ENCODE results near the gene MGMT. TPM values are rescaled to one million over a fixed set of nuclear protein-coding genes. Genes with fewer than 3 reads are reported as not detected.
A peak's percentile ranks its signal among the peaks of the same experiment; 100 is the strongest.

MGMT gene
- total and polyA plus RNA-seq, 5 donors from 2014 or later = 18.7 to 48.0 (median 35.2) TPM

- H3K9me3 Mint-ChIP-seq = no peaks in the 10 kb centered on the region
- H3K4me3 Mint-ChIP-seq = peak overlapping the region in 1 of 4 donors; percentile 58
- no peak overlapping the region for H3K4me3 ChIP-seq (ENCODE audit: low read depth, low read length)
- no peak overlapping the region for H3K27ac Mint-ChIP-seq
- H3K27me3 ChIP-seq (ENCODE audit: control insufficient read depth, insufficient read depth, low read length) = peaks cover 6% of the 10 kb centered on the region
- DNase-seq = no peak
- H3K4me1 ChIP-seq (ENCODE audit: control insufficient read depth, insufficient read depth, low read length, poor library complexity, severe bottlenecking) = no peaks in the 10 kb centered on the region
- no peaks in the 10 kb centered on the region for H3K36me3 Mint-ChIP-seq
- no peaks in the 10 kb centered on the region for H3K36me3 ChIP-seq (ENCODE audit: control insufficient read depth, insufficient read depth, low read length)
- ATAC-seq (ENCODE audit: low read depth in 2 of 2) = no peak
- no peaks in the 10 kb centered on the region for H3K4me1 Mint-ChIP-seq
- peaks cover 40% of the 10 kb centered on the region for H3K27me3 Mint-ChIP-seq
- H3K9me3 ChIP-seq (ENCODE audit: control insufficient read depth in 2 of 2, low read length in 2 of 2) = no peaks in the 10 kb centered on the region
- H3K27ac ChIP-seq (ENCODE audit: insufficient read depth, low read length, poor library complexity, severe bottlenecking) = no peak overlapping the region
These were observed 7.1 kb upstream of the MGMT start for GRCh38 chr10:129459762-129460539.

GRCh38 chr10:129462257-129462795 is 4.7 kb upstream of the MGMT start:
- no peaks in the 10 kb centered on the region for H3K9me3 Mint-ChIP-seq
- H3K4me1 ChIP-seq (ENCODE audit: control insufficient read depth, insufficient read depth, low read length, poor library complexity, severe bottlenecking) = peaks cover 8% of the 10 kb centered on the region
- H3K27ac ChIP-seq (ENCODE audit: insufficient read depth, low read length, poor library complexity, severe bottlenecking) = no peak overlapping the region
- H3K36me3 ChIP-seq (ENCODE audit: control insufficient read depth, insufficient read depth, low read length) = no peaks in the 10 kb centered on the region
- peaks cover 0 to 2% (median 0%) of the 10 kb centered on the region in 4 donors for H3K4me1 Mint-ChIP-seq
- peaks cover 4% of the 10 kb centered on the region for H3K27me3 ChIP-seq (ENCODE audit: control insufficient read depth, insufficient read depth, low read length)
- H3K27me3 Mint-ChIP-seq = peaks cover 22% of the 10 kb centered on the region
- DNase-seq (no peak), ATAC-seq (ENCODE audit: low read depth in 2 of 2) (no peak)
- no peaks in the 10 kb centered on the region for H3K36me3 Mint-ChIP-seq
- no peak overlapping the region for H3K27ac Mint-ChIP-seq
- H3K4me3 Mint-ChIP-seq = no peak overlapping the region
- no peaks in the 10 kb centered on the region for H3K9me3 ChIP-seq (ENCODE audit: control insufficient read depth in 2 of 2, low read length in 2 of 2)
- no peak overlapping the region for H3K4me3 ChIP-seq (ENCODE audit: low read depth, low read length)

- ATAC-seq (ENCODE audit: low read depth in 2 of 2) (no peak), DNase-seq (no peak)
- peaks cover 0 to 18% (median 7%) of the 10 kb centered on the region in 4 donors for H3K4me1 Mint-ChIP-seq
- H3K4me1 ChIP-seq (ENCODE audit: control insufficient read depth, insufficient read depth, low read length, poor library complexity, severe bottlenecking) = peaks cover 18% of the 10 kb centered on the region
- peaks cover 10% of the 10 kb centered on the region for H3K27me3 Mint-ChIP-seq
- H3K27ac ChIP-seq (ENCODE audit: insufficient read depth, low read length, poor library complexity, severe bottlenecking) = no peak overlapping the region
- H3K36me3 Mint-ChIP-seq = no peaks in the 10 kb centered on the region
- no peak overlapping the region for H3K27ac Mint-ChIP-seq
- no peaks in the 10 kb centered on the region for H3K36me3 ChIP-seq (ENCODE audit: control insufficient read depth, insufficient read depth, low read length)
- H3K27me3 ChIP-seq (ENCODE audit: control insufficient read depth, insufficient read depth, low read length) = peaks cover 2% of the 10 kb centered on the region
- H3K9me3 Mint-ChIP-seq = no peaks in the 10 kb centered on the region
- H3K4me3 ChIP-seq (ENCODE audit: low read depth, low read length) = no peak overlapping the region
- no peaks in the 10 kb centered on the region for H3K9me3 ChIP-seq (ENCODE audit: control insufficient read depth in 2 of 2, low read length in 2 of 2)
- H3K4me3 Mint-ChIP-seq = peak overlapping the region in 1 of 4 donors; percentile 54
These were observed 2.8 kb upstream of the MGMT start for GRCh38 chr10:129464251-129464650.

GRCh38 chr10:129465796-129466702 is 992 bp upstream of the MGMT start:
- peaks cover 2 to 28% (median 9%) of the 10 kb centered on the region in 4 donors for H3K4me1 Mint-ChIP-seq
- no peaks in the 10 kb centered on the region for H3K9me3 Mint-ChIP-seq
- H3K27me3 Mint-ChIP-seq = peaks cover 10% of the 10 kb centered on the region
- H3K36me3 ChIP-seq (ENCODE audit: control insufficient read depth, insufficient read depth, low read length) = no peaks in the 10 kb centered on the region
- no peaks in the 10 kb centered on the region for H3K27me3 ChIP-seq (ENCODE audit: control insufficient read depth, insufficient read depth, low read length)
- H3K9me3 ChIP-seq (ENCODE audit: control insufficient read depth in 2 of 2, low read length in 2 of 2) = no peaks in the 10 kb centered on the region
- peaks cover 18% of the 10 kb centered on the region for H3K4me1 ChIP-seq (ENCODE audit: control insufficient read depth, insufficient read depth, low read length, poor library complexity, severe bottlenecking)
- ATAC-seq (ENCODE audit: low read depth in 2 of 2) (no peak), DNase-seq (no peak)
- peak overlapping the region in 1 of 3 donors; percentile 43 for H3K27ac Mint-ChIP-seq
- H3K4me3 Mint-ChIP-seq = peak overlapping the region; percentile 75 to 89 (median 80)
- peak overlapping the region; percentile 71 for H3K27ac ChIP-seq (ENCODE audit: insufficient read depth, low read length, poor library complexity, severe bottlenecking)
- peaks cover 8% of the 10 kb centered on the region for H3K36me3 Mint-ChIP-seq
- no peak overlapping the region for H3K4me3 ChIP-seq (ENCODE audit: low read depth, low read length)

- Histone ChIP-seq H3K4me3 (ENCODE audit: low read depth, low read length) (peak overlapping the region; percentile 76), H3K9me3 (ENCODE audit: control insufficient read depth in 2 of 2, low read length in 2 of 2) (no peaks in the 10 kb centered on the region), H3K27ac (ENCODE audit: insufficient read depth, low read length, poor library complexity, severe bottlenecking) (peak overlapping the region; percentile 75), H3K4me1 (ENCODE audit: control insufficient read depth, insufficient read depth, low read length, poor library complexity, severe bottlenecking) (peaks cover 18% of the 10 kb centered on the region), H3K36me3 (ENCODE audit: control insufficient read depth, insufficient read depth, low read length) (peaks cover 7% of the 10 kb centered on the region), H3K27me3 (ENCODE audit: control insufficient read depth, insufficient read depth, low read length) (no peaks in the 10 kb centered on the region)
- DNase-seq (no peak), ATAC-seq (ENCODE audit: low read depth in 2 of 2) (no peak)
- Mint-ChIP-seq H3K9me3 (no peaks in the 10 kb centered on the region), H3K36me3 (peaks cover 12% of the 10 kb centered on the region), H3K4me1 (peaks cover 2 to 36% (median 10%) of the 10 kb centered on the region in 4 donors), H3K4me3 (peak overlapping the region; percentile 86 to 95 (median 90)), H3K27ac (peak overlapping the region; percentile 57 to 87 (median 84)), H3K27me3 (peaks cover under 1% of the 10 kb centered on the region)
These were observed 471 bp downstream of the MGMT start for GRCh38 chr10:129467359-129468064.

- DNase-seq = no peak
These were observed 1.1 kb downstream of the MGMT start for GRCh38 chr10:129468187-129468586.

More at GRCh38 chr10:129468187-129468586, 1.1 kb downstream of the MGMT start:
- H3K4me1 Mint-ChIP-seq = peaks cover 2 to 36% (median 10%) of the 10 kb centered on the region in 4 donors
- H3K27me3 Mint-ChIP-seq = no peaks in the 10 kb centered on the region
- peak overlapping the region; percentile 43 to 90 (median 88) for H3K4me3 Mint-ChIP-seq
- Histone ChIP-seq H3K27me3 (ENCODE audit: control insufficient read depth, insufficient read depth, low read length) (no peaks in the 10 kb centered on the region), H3K4me3 (ENCODE audit: low read depth, low read length) (peak overlapping the region; percentile 76), H3K4me1 (ENCODE audit: control insufficient read depth, insufficient read depth, low read length, poor library complexity, severe bottlenecking) (peaks cover 18% of the 10 kb centered on the region), H3K27ac (ENCODE audit: insufficient read depth, low read length, poor library complexity, severe bottlenecking) (peak overlapping the region; percentile 75), H3K9me3 (ENCODE audit: control insufficient read depth in 2 of 2, low read length in 2 of 2) (no peaks in the 10 kb centered on the region), H3K36me3 (ENCODE audit: control insufficient read depth, insufficient read depth, low read length) (peaks cover 10% of the 10 kb centered on the region)
- H3K36me3 Mint-ChIP-seq = peaks cover 12% of the 10 kb centered on the region
- ATAC-seq (ENCODE audit: low read depth in 2 of 2) = no peak
- H3K27ac Mint-ChIP-seq = peak overlapping the region; percentile 57 to 87 (median 84)
- no peaks in the 10 kb centered on the region for H3K9me3 Mint-ChIP-seq
